Ureter (tissue), 1 donor: Measurements from ENCODE around the gene TIMM29. TPM values are rescaled to one million over a fixed set of nuclear protein-coding genes. Genes with fewer than 3 reads are reported as not detected.
"Not testable (repeated sequence)": the region's sequence is repeated elsewhere in the genome, so short reads cannot be mapped to it uniquely, and the experiment has no call there.

Experiments
- DNase-seq: peaks from one replicate; pipeline ENCODE4 v3.0.0-alpha.2; 2020; ENCODE audit warnings: low spot score
- total RNA-seq: library from RNA; stranded (reverse); gene quantifications from one replicate; pipeline ENCODE4 v1.2.4, GENCODE V29; 2023
- donor health status: DM: yes; HTN: yes; CAD: no.

TIMM29 gene
- total RNA-seq, 1 donor from 2014 or later, result 17.2 TPM

- DNase-seq, result no peak
Observed at GRCh38 chr19:10912619-10913018, 16.0 kb upstream of the TIMM29 start.

- no peak for DNase-seq
Observed at GRCh38 chr19:10913716-10914340, 14.8 kb upstream of the TIMM29 start.

GRCh38 chr19:10915130-10916091 is 13.2 kb upstream of the TIMM29 start:
- DNase-seq, result no peak

GRCh38 chr19:10916602-10917001 is 12.0 kb upstream of the TIMM29 start:
- no peak for DNase-seq

GRCh38 chr19:10918359-10918758 is 10.3 kb upstream of the TIMM29 start:
- DNase-seq, result no peak

GRCh38 chr19:10919352-10920287 is 9.0 kb upstream of the TIMM29 start:
- no peak for DNase-seq

- DNase-seq, result no peak
Observed at GRCh38 chr19:10920288-10920655, 8.3 kb upstream of the TIMM29 start.

GRCh38 chr19:10920781-10921180 is 7.8 kb upstream of the TIMM29 start:
- DNase-seq, result no peak

GRCh38 chr19:10921199-10921909 is 7.3 kb upstream of the TIMM29 start:
- no peak for DNase-seq

GRCh38 chr19:10921910-10922637 is 6.5 kb upstream of the TIMM29 start:
- DNase-seq, result no peak

- DNase-seq, result no peak
Observed at GRCh38 chr19:10922638-10923014, 6.0 kb upstream of the TIMM29 start.

GRCh38 chr19:10923260-10924112 is 5.1 kb upstream of the TIMM29 start:
- DNase-seq, result no peak

- no peak for DNase-seq
Observed at GRCh38 chr19:10924597-10924996, 4.0 kb upstream of the TIMM29 start.

GRCh38 chr19:10927730-10928562 is 665 bp upstream of the TIMM29 start:
- no peak for DNase-seq

GRCh38 chr19:10929402-10929794 is 787 bp downstream of the TIMM29 start:
- no peak for DNase-seq

- no peak for DNase-seq
Observed at GRCh38 chr19:10935371-10936059, 6.9 kb downstream of the TIMM29 start.

- DNase-seq, result no peak
Observed at GRCh38 chr19:10936661-10937084, 8.1 kb downstream of the TIMM29 start.

- DNase-seq, result not testable (repeated sequence)
Observed at GRCh38 chr19:10941649-10942048, 13.0 kb downstream of the TIMM29 start.
